IPS DF 4.7 (cell line): ENCODE results near the gene IRGM.
"Not testable (repeated sequence)": the region's sequence is repeated elsewhere in the genome, so short reads cannot be mapped to it uniquely, and the experiment has no call there.

Experiments used
- DNase-seq: peaks from one replicate; pipeline ENCODE4 v3.0.0-alpha.2; 2013; ENCODE audit warnings: low spot score; ENCODE audit errors: extremely low read depth

The IRGM gene

GRCh38 chr5:150846308-150846653 is at the start of gene IRGM:
Gene IRGM, plus strand, starts transcription at chr5:150846521. Its CDS starts 1,603 bp downstream, at chr5:150848124.
- not testable (repeated sequence) for DNase-seq

GRCh38 chr5:150797384-150797783 is 48.9 kb upstream of the IRGM start:
- no peak for DNase-seq

GRCh38 chr5:150801117-150801927 is 45.0 kb upstream of the IRGM start:
- no peak for DNase-seq

- DNase-seq = no peak
Observed at GRCh38 chr5:150804388-150804787, 41.9 kb upstream of the IRGM start.

- DNase-seq = no peak
Observed at GRCh38 chr5:150809363-150809762, 37.0 kb upstream of the IRGM start.

- no peak for DNase-seq
Observed at GRCh38 chr5:150815010-150815409, 31.3 kb upstream of the IRGM start.

- DNase-seq = no peak
Observed at GRCh38 chr5:150816946-150817345, 29.4 kb upstream of the IRGM start.

GRCh38 chr5:150829744-150830143 is 16.6 kb upstream of the IRGM start:
- no peak for DNase-seq

GRCh38 chr5:150831821-150832220 is 14.5 kb upstream of the IRGM start:
- not testable (repeated sequence) for DNase-seq

- no peak for DNase-seq
Observed at GRCh38 chr5:150836064-150836463, 10.3 kb upstream of the IRGM start.

- no peak for DNase-seq
Observed at GRCh38 chr5:150836703-150837102, 9.6 kb upstream of the IRGM start.

- DNase-seq = not testable (repeated sequence)
Observed at GRCh38 chr5:150845185-150845859, 999 bp upstream of the IRGM start.

- peak; percentile 51 for DNase-seq
Observed at GRCh38 chr5:150846654-150847333, 473 bp downstream of the IRGM start.

GRCh38 chr5:150847334-150847695 is 994 bp downstream of the IRGM start:
- no peak for DNase-seq

GRCh38 chr5:150848271-150848670 is 1.9 kb downstream of the IRGM start:
- no peak for DNase-seq

- no peak for DNase-seq
Observed at GRCh38 chr5:150851039-150851438, 4.7 kb downstream of the IRGM start.

GRCh38 chr5:150853561-150853960 is 7.2 kb downstream of the IRGM start:
- DNase-seq = no peak

GRCh38 chr5:150856700-150857099 is 10.4 kb downstream of the IRGM start:
- not testable (repeated sequence) for DNase-seq

GRCh38 chr5:150860246-150860821 is 14.0 kb downstream of the IRGM start:
- DNase-seq = no peak

- no peak for DNase-seq
Observed at GRCh38 chr5:150862070-150862469, 15.7 kb downstream of the IRGM start.

- DNase-seq = no peak
Observed at GRCh38 chr5:150879358-150879757, 33.0 kb downstream of the IRGM start.
